GM23248 (cell line): ENCODE measurements around the gene CCDC24.

Source experiments
- EZH2 ChIP-seq: fragments of 200-600 bp; sonication (generic); IDR thresholded peaks from 2 replicates; pipeline ENCODE4 v1.6.1; 2018; ENCODE audit warnings: antibody characterized with exemption, mild to moderate bottlenecking; ENCODE audit not compliant: insufficient read depth, poor library complexity, severe bottlenecking
- EZH2phosphoT487 ChIP-seq: fragments of 200-600 bp; sonication (generic); IDR thresholded peaks from 2 replicates; pipeline ENCODE4 v1.6.1; 2018; ENCODE audit warnings: antibody characterized with exemption, moderate library complexity, mild to moderate bottlenecking, low read depth; ENCODE audit not compliant: insufficient read depth

DNA sequence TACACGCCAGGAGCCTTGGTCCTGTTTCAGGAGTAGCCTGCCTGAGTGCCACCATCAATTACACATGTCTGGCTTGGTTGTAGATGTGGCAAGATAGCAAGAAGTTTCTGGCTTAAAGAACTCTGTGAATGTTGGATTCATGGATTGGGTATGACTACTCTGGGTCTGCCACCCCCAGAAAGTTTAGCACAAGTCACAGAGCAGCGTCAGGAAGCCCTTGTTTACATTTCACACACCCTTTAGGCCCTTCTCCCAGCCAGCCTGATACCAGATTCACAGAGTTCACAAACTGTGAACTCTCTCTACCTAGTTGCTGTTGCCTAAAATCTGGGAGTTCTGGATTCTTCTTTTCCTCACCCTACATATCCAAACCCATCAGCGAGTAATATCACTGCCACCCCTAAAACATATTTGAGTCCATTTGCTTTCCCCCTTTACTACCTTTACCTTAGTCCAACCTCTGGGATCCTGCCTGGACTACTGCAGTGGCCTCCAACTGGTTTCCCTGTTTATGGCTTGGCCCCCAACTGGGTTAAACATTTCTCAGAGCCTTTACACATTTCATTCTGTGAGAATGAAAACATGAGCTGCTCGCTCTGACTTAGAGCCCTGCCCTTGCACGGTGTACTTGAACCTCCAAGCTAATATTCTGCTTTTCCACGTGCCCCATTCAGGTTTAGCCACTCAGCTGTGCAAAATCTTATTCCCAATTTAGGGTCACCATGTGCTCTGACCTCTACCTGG is 4.1 kb upstream of the CCDC24 start:
- TF ChIP-seq EZH2phosphoT487 (no peak), EZH2 (no peak)
